ENCODE measurements around the gene PIM1.

GRCh38 chr6:37137201-37138090, 32.5 kb upstream of the PIM1 start:
- TF ChIP-seq REST (IDR thresholded peaks at IDR 0.05; ENCODE audit: insufficient read depth in 1 of 2, low read depth in 2 of 2, low read length in 1 of 2) (no peak), CTCF (IDR thresholded peaks at IDR 0.05) (no peak)
